ENCODE results near the gene AFAP1L2.

The AFAP1L2 gene

GRCh38 chr10:114385557-114385956 is 18.7 kb downstream of the AFAP1L2 start:
- DNase-seq, result no peak

- DNase-seq, result no peak
These were observed 19.7 kb downstream of the AFAP1L2 start for GRCh38 chr10:114384601-114385000.

DNA sequence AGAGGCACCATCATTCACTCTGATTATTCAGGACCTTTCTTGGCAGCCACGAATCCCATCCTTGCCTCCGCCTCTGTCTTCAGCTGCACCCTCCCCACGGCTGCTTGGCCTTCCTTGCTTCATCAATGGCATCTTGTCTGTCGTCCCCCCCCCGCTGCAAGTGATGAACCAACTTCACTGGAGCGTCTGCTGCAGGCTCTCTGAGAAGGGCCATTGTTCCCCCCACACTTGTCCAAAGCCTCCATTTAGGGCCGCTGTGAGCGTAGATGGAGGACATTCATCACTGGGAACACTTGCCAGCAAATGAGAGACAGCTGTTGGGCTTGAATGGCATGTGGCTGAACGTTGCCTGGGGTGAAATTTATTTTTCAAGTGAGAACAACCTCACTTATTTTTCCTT is 20.1 kb downstream of the AFAP1L2 start:
- no peak for DNase-seq

DNA sequence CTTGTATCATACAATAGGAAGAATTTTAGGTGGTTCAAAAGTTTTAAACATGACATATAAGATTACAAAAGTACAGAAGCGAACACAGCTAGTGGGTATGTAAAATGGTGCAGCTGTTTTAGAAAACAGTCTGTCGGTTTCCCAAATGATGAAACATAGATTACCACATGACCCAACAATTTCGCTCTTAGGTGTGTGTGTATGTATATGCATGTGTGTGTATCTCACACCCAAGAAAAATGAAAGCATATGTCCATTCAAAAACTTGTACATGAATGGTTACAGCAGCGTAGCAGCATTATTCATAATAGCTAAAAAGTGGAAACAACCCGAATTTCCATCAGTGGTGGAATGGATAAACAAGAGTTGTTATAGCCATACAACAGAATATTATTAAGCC is 23.5 kb downstream of the AFAP1L2 start:
- no peak for DNase-seq

GRCh38 chr10:114380060-114380459 is 24.2 kb downstream of the AFAP1L2 start:
- no peak for DNase-seq

DNA sequence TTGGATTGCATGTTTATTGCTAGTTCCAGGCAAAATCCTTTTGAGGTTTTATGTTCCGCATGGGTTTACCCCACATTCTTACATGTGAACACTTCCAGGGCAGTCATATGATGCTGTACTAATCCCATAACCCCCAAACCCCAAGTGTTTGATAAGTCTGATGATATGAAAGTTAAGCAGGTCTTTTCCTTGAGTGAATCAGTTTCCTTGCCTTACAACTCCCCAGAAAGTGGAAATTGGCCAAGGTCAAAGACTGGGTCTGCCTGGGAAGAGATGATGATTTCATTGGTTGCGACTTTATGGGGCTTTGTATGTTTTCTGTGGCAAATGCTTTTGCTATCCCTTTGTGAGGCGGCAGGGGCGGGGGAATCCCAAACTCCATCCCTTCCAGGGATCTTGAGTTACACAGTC is 24.7 kb downstream of the AFAP1L2 start:
- no peak for DNase-seq

- DNase-seq, result no peak
These were observed 27.8 kb downstream of the AFAP1L2 start for GRCh38 chr10:114376523-114376922.

DNA sequence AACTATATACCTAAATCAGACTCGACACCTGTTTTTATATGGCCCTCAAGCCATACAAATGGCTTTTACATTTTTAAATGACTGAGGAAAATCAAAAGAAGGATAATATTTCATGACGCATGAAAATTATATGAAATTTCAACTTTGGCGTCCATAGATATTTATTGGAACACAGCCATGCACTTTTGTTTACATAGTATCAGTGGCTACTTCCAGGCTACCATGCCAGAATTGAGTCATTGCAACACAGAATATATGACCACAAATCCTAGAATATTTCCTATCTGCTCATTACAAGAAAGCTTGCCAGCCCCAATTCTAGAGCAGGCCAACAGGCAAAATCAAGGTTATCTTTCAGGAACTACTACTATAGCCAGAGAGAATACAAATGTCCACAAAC is 29.3 kb downstream of the AFAP1L2 start:
- no peak for DNase-seq

DNA sequence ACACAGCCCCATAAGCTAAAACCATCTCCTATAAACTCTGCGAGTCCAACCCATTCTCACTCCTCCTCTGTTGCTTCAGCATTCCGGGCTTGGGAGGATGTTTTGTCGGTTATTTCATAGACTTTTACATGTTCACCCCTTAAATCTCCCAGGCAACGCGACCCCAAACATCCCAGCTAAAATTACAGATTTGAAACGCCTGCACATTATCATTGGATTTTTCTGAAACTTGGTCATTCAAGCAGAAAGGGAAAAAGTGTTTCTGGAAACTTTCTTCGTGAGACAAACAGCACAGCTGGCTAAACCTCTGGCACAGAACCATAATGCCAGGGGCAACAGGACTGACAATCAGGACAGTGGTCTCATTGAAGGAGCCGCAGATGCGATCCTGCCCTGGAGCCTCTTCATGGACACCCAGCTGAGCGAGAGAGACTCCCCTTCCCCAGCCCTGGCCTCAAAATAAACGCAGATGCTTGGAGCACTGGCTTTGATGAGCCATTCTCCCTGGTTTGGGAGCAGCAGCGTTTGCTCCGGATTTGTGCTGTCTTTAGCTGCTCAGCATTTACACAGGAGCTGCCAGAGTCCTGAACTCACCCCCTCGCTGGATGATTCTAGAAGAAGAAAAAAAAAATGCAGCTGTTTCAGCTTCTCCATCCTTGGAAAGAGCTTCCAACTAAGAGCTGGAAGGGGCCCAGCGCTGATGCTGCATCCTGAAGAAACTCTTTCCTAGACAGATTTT is 30.1 kb downstream of the AFAP1L2 start:
- no peak for DNase-seq

DNA sequence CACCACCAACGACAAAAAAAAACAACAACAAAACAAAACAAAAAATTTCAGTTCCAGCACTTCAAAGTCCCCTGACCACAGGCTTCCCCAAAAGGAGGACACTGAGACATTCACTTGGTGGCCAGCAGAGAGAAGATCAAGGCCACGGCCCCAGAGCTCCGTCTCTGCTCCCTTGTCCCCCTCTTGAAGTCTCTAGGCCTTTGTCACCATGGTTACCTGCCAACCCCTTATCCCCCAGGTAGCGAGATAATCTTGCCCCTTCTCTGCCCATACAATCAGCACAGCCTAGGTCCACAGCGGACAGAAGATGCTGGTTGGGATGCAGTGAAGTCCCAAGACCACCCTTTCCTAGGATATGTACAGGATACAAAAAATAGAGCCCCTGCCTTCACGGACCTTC is 30.7 kb downstream of the AFAP1L2 start:
- no peak for DNase-seq

DNA sequence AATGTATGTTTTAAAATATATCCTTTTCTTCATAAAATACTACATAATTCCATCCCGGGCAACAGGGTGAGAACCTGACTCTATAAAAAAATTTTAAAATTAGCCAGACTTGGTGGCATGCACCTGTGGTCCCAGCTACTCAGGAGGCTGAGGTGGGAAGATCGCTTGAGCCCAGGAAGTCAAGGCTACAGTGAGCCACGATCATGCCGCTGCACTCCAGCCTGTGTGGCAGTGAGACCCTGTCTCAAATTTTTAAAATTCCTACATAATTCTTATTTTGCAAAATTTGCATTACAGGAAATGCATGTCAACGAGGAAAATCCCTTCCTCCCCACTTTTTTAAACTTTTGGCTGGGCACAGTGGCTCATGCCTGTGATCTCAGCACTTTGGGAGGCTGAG is 31.3 kb downstream of the AFAP1L2 start:
- no peak for DNase-seq

DNA sequence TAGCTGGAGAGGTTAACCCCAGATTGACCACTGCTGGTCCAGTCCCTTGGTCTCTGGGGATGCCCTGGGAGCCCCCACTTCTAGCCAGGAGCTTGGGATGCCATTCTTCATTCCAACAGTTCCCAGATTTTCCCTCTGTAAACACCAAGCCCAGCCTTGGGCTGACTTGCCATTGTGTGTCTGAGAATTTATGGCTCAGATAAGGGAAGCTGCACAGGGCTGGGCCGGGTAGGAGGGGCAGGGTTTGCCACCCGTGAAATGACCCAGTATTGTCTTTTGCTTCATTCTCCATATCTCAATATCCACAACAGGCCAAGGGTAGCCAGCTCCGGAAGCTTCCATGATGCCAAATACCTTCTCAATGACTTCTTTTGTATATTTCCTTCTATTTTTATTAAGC is 32.1 kb downstream of the AFAP1L2 start:
- DNase-seq, result no peak

GRCh38 chr10:114370966-114371365 is 33.3 kb downstream of the AFAP1L2 start:
- no peak for DNase-seq

- no peak for DNase-seq
These were observed 34.1 kb downstream of the AFAP1L2 start for GRCh38 chr10:114370199-114370598.

DNA sequence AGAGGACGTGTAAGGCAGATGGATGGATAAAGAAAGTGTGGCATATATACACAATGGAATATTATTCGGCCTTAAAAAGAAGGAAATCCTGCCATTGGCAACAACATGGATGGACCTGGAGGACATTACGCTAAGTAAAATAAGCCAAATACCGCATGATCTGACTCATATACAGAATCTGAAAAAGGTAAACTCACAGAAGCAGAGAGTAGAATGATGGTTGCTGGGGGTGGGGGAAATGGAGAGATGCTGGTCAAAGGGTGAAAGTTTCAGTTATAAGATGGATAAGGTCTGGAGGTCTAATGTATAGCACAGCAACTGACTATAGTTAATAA is 36.3 kb downstream of the AFAP1L2 start:
- no peak for DNase-seq

DNA sequence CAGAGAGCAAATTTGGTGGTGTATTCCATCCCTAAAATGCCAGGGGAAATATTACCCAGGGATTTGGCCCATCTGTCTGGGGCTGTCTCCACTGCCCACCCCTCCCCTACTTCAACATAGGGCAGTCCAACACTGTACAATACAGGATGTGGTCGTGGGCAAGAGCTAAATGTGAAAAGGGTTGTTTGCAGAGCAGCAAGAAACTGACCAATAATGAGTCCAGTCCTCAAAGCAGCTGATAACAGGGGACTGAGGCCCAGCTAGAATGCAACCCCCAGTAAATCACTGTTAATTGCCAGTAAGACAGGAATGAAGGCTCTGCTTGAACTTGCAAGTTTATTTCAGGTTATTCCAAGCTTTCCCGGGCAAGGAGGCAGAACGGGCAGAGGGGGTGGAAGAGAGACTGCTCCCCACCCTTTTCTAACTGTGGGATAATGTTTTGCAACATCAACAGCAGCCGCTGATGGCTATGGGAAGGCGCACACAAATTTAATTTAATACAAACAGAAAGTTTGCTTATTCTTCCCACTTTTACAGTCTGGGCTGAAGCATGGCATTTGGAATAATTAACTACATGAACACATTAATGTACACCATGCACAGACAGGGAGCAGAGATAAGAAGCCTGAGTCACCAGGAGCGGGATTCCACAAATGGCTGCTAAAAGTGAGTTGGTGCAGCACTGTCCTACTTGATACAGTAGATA is 36.8 kb downstream of the AFAP1L2 start:
- no peak for DNase-seq

DNA sequence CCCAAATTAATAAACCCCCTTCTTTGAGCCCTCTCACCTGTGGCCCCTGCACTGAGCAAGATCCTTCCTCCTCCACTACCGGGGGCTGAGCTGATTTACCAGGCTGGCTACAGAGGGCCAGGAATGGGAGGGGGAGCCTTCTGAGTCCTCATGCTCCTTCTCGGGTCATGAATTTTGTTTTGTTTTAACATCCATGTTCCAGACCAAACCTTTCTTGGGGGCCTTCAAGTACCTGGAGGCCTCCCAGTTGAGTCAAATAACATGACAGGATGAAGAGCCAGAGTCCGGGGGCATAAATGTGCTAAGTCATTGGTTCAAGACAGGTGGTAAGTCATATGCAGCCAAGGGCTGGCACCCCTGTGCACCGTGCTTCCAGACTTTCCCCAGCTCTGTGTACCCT is 39.6 kb downstream of the AFAP1L2 start:
- no peak for DNase-seq

GRCh38 chr10:114363745-114364454 is 40.4 kb downstream of the AFAP1L2 start:
- DNase-seq, result no peak

GRCh38 chr10:114362826-114363355 is 41.4 kb downstream of the AFAP1L2 start:
- no peak for DNase-seq

DNA sequence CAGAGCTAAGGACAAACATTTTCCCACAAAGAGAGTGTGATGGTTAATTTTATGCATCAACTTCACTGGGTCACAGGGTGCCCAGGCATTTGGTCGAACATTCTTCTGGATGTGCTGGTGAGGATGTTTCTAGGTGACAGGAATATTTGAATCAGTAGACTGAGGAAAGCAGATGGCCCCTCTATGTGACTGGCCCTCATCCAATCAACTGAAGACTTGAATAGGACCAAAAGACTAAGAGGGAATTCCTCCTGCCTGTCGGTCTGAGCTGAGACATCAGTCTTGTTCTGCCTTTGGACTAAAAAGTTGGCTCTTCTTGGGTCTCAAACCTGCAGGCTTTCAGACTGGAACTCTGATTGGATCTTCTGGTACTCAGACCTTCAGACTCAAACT is 44.4 kb downstream of the AFAP1L2 start:
- DNase-seq, result no peak

- no peak for DNase-seq
These were observed 45.0 kb downstream of the AFAP1L2 start for GRCh38 chr10:114359041-114359952.

DNA sequence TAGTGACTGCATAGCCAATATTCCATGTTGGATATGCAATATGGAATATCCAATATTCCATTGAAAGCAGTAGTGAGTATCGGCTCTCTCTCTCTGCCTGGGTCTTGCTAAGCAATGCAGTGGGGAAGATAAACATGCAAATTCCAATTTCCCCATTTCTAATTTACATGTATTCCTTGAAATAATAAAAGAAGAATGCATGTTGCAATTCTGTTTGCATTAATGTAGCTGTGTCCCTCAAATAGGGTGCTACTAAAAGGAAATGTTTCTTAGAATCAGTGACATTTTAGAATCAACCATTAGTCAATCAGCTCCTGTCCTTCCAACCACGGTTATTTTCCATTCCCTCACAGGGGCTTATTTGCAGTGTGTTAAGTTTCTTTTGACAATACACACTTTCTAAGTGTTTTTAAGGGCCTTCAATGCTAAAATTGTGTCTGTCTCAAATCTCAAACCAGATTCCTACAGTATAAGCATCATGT is 46.7 kb downstream of the AFAP1L2 start:
- DNase-seq, result no peak

Measured in SW 1271 (cell line).